HG03469 (cell line): ENCODE data around the gene ARHGAP27.

ENCODE experiments used
- ATAC-seq: cut with Tn5 transposase; IDR thresholded peaks from one replicate; pipeline ENCODE4 v1.9.1; 2021; ENCODE audit warnings: mild to moderate bottlenecking, moderate library complexity, moderate number of reproducible peaks; ENCODE audit not compliant: unreplicated experiment

The ARHGAP27 gene

GRCh38 chr17:45431531-45432404, 902 bp downstream of the ARHGAP27 start:
- ATAC-seq = no peak

DNA sequence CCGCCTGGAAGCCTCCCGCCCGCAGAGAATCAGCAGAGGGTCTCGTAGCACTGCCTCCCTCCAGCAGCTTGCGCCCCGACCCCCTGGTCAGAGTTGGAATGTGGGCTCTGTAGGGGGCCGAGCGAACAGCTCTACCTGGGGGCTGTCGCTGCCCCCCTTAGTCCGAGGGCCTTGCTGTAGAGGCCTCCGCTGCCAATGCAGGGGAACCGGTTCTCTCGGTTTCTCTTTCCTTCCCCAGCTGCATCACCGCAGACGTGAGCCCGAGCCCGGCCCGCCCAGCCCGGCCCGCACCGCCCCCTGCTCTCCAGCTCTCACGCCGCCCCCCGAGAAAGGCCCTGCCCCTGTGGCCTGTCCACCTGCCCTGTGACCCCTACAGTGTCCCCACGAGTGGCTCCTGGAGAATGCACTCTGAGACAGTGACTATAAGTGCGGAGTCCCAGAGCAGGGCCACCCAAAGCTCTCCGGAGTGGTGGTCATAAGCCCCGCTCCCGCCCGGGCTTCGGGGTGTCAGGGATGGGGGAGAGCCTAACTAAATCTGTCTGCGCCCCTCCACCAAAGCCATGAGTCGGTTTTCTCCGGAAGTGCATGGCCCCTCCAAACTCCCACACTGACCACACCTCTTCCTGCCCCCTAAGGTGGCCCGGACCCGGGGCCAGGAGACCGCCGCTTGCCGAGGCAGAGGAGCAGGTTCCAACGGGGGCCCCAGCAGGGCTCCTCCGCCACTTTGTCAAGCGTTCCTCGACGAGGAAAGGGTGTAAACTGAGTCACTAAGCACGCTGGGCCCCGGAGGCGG, 1.7 kb downstream of the ARHGAP27 start:
- ATAC-seq = no peak

GRCh38 chr17:45430006-45430737, 2.5 kb downstream of the ARHGAP27 start:
- ATAC-seq = no peak

GRCh38 chr17:45429339-45430005, 3.2 kb downstream of the ARHGAP27 start:
- no peak for ATAC-seq

- ATAC-seq = no peak
These were observed 3.7 kb downstream of the ARHGAP27 start for GRCh38 chr17:45428931-45429338.

- ATAC-seq = peak; percentile 43
These were observed 4.5 kb downstream of the ARHGAP27 start for GRCh38 chr17:45428050-45428617.

- no peak for ATAC-seq
These were observed 5.4 kb downstream of the ARHGAP27 start for GRCh38 chr17:45427181-45427835.

GRCh38 chr17:45426561-45426960, 6.1 kb downstream of the ARHGAP27 start:
- ATAC-seq = no peak

GRCh38 chr17:45425984-45426413, 6.7 kb downstream of the ARHGAP27 start:
- no peak for ATAC-seq

GRCh38 chr17:45425125-45425983, 7.3 kb downstream of the ARHGAP27 start:
- ATAC-seq = no peak

DNA sequence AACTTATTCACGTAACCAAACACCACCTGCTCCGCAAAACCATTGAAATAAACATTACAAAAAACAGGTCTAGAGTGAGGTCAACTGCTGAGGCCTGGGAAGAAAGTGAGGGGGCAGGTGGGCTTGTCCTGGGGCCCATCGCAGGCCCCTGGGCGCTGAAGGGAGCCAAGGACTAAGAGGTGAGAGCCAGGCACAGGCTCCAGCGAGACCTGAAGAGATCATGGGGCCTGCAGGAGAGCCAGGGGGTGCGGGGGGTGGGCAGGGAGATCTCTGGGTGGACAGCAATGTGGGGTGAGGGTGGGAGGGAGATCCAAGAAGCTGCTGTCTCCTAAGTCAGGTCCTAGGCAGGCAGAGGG, 7.9 kb downstream of the ARHGAP27 start:
- ATAC-seq = no peak

GRCh38 chr17:45423975-45424335, 8.7 kb downstream of the ARHGAP27 start:
- ATAC-seq = no peak

DNA sequence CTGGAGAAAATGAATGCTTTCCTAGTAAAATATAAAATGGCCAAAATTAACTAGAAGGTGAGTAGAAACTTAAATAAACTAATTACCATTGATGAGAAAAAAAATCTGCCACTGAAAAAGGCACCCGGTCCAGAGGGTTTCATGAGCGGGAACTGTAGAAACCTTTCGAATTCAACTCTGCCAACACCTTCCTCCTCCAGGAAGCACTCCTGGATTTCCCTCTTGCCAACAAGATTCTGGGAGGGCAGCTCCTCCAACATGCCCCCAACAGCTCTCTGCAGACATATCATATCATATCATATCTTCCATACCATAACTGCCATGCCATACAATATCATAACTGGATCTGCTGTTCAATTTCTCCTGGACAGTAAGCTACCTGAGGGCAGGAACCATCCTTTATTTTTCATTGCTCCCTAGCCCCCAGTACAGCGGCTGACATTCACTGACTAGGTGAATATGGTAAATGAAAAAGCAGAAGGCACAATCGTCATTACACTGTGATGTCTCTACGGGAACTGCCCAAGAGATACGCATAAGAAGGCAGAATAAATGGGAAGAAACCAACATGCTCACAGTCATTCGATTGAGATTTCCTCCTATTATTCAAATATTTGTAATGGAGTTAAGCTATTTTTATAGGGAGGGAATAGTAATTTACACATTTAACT, 9.2 kb downstream of the ARHGAP27 start:
- no peak for ATAC-seq

- no peak for ATAC-seq
These were observed 17.4 kb downstream of the ARHGAP27 start for GRCh38 chr17:45414990-45415881.

GRCh38 chr17:45413498-45413923, 19.2 kb downstream of the ARHGAP27 start:
- ATAC-seq = no peak

DNA sequence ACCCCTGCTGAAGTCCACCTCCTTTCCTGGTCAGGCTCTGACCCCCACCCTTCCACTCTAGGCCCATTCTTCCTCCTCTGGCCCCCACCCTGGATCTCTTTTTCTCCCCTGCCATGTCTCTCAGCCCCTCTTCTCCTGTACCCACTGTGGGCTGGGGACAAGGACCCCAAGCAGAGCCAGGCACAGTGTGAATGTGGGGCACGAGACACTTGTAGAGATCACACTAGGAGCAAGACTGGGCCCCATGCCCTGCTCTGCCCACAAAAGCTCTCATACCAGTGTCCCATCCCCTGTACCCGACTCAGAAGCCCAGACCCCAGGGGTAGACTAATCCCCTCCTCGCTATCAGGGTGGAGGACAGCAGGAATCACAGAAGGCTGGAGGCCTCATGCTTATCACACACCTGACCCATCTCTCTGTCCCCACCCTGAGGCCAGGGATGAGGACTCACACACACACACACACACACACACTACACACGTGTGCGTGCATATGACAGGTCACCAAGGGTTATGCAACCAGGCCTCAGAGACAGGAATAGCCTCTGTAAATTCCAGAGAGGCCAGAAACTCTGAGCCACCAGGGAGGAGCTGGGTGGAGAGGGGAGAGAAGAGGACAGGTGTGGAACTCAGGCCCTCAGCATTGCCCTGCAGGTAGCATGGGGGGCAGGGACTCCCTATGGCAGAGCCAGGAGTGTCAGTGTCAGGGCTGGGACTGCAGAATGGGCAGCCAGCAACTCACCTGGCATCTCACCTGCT, 21.1 kb downstream of the ARHGAP27 start:
- ATAC-seq = no peak
